Measurements from ENCODE around the gene AQP12B. TPM values are rescaled to one million over a fixed set of nuclear protein-coding genes. Genes with fewer than 3 reads are reported as not detected.

AQP12B gene
- total and polyA plus RNA-seq, 2 of the 8 experiments (the other 6 are each of a cell fraction or from before 2014, with no cell fraction given), result not detected

GRCh38 chr2:240722376-240722775, 39.7 kb upstream of the AQP12B start:
- Histone ChIP-seq H3K27ac (ENCODE audit: low read depth, low read length) (no peak overlapping the region), H2BK20ac (ENCODE audit: low read length) (no peak overlapping the region), H3K79me2 (ENCODE audit: control insufficient read depth in 1 of 2, insufficient read depth in 2 of 2, low read length in 2 of 2) (no peaks in the 10 kb centered on the region), H3K4me3 (ENCODE audit: extremely low read depth in 1 of 4, insufficient read depth in 2 of 4, low read depth in 3 of 4, low read length in 4 of 4) (no peak overlapping the region), H2AFZ (ENCODE audit: low read length) (no peak overlapping the region), H4K8ac (ENCODE audit: extremely low read depth, insufficient read depth, low read length) (no peak overlapping the region), H4K20me1 (replicated peaks in 1 of 2; ENCODE audit: control insufficient read depth in 1 of 2, insufficient read depth in 2 of 2, low read length in 2 of 2) (peaks cover 7 to 17% of the 10 kb centered on the region in 2 experiments), H2BK120ac (replicated peaks; ENCODE audit: low read depth, low read length) (no peak overlapping the region), H3K9ac (replicated peaks in 1 of 4; ENCODE audit: extremely low read depth in 1 of 4, low read depth in 3 of 4, low read length in 3 of 4) (no peak overlapping the region), H3K14ac (ENCODE audit: insufficient read length) (no peak overlapping the region), H3K4ac (replicated peaks; ENCODE audit: insufficient read length, low read depth, low read length) (no peak overlapping the region), H3K4me1 (replicated peaks in 1 of 4; ENCODE audit: control insufficient read depth in 3 of 4, insufficient read depth in 4 of 4, low read length in 3 of 4) (no peaks in the 10 kb centered on the region), H3K36me3 (ENCODE audit: control insufficient read depth in 2 of 4, insufficient read depth in 4 of 4, low read length in 3 of 4) (peaks cover 24 to 96% (median 68%) of the 10 kb centered on the region in 4 experiments), H4K91ac (replicated peaks; ENCODE audit: insufficient read length, low read length) (no peak overlapping the region), H3K9me3 (ENCODE audit: insufficient read depth in 2 of 2, low read depth in 1 of 2, low read length in 1 of 2) (no peaks in the 10 kb centered on the region), H2BK15ac (ENCODE audit: low read length) (no peak overlapping the region), H3K18ac (ENCODE audit: extremely low read depth, low read length) (no peak overlapping the region), H3K79me1 (ENCODE audit: low read depth, low read length) (peaks cover 2% of the 10 kb centered on the region), H3K23ac (ENCODE audit: insufficient read length) (no peak overlapping the region), H3K4me2 (ENCODE audit: insufficient read depth in 1 of 2, low read depth in 2 of 2, low read length in 2 of 2) (no peak overlapping the region), H2AK5ac (ENCODE audit: low read depth, low read length) (no peak overlapping the region), H3K23me2 (ENCODE audit: low read depth, low read length) (no peaks in the 10 kb centered on the region), H2BK5ac (ENCODE audit: low read depth, low read length) (no peak overlapping the region), H4K5ac (ENCODE audit: insufficient read length, low read depth, low read length) (no peak overlapping the region), H3K56ac (replicated peaks; ENCODE audit: insufficient read length, low read depth, low read length) (no peak overlapping the region), H2BK12ac (ENCODE audit: low read depth, low read length) (no peak overlapping the region), H3K27me3 (replicated peaks in 1 of 4; ENCODE audit: control insufficient read depth in 3 of 4, extremely low read depth in 1 of 4, insufficient read depth in 3 of 4, low read length in 3 of 4) (no peaks in the 10 kb centered on the region)
- WGBS, 2 experiments (ENCODE audit: extremely low coverage in 1 of 2, insufficient coverage in 1 of 2, insufficient read length in 1 of 2, insufficient replicate concordance in 2 of 2, low coverage in 1 of 2, low lambda C conversion rate in 2 of 2, missing lambda C conversion rate in 1 of 2), result 91% methylated on average over 16 of the region's 16 CpGs; no CpG with 5 or more reads in 1 of the 2 experiments
- no peak for TF ChIP-seq BACH1 (IDR thresholded peaks at IDR 0.05; ENCODE audit: low read length)
- TF ChIP-seq TBP (IDR thresholded peaks at IDR 0.05; ENCODE audit: low read depth, low read length), result no peak
- no peak for TF ChIP-seq SP4 (IDR thresholded peaks at IDR 0.05; ENCODE audit: low read length)
- DNase-seq (ENCODE audit: low read depth in 1 of 2, low spot score in 2 of 2) (no peak), FAIRE-seq (no peak)
- ChIA-PET POLR2A (ENCODE audit: partially characterized antibody) (interaction anchor here (1.0 to 1.6 kb wide), 3 partner anchors 13 to 59 kb away, joined by 4 to 7 read pairs (median 4); no protein-coding TSS in a partner anchor), CTCF (ENCODE audit: partially characterized antibody) (interaction anchor here (1.1 to 1.2 kb wide), 2 partner anchors 14 to 25 kb away, joined by 3 read pairs; no protein-coding TSS in a partner anchor)
